IMR-90 (cell line): ENCODE results near the gene NATD1. TPM values are rescaled to one million over a fixed set of nuclear protein-coding genes. Genes with fewer than 3 reads are reported as not detected.
A peak's percentile ranks its signal among the peaks of the same experiment; 100 is the strongest.

Experiments used
- ATAC-seq: fragments of 200-7000 bp; cut with Tn5 transposase; 2 replicates; pipeline ENCODE4 v1.9.1; 2020; ENCODE audit warnings: low read depth, mild to moderate bottlenecking, moderate library complexity
- BruUV-seq: library from RNA; stranded (reverse); fragments of 400-500 nt; replicated peaks from 2 replicates; lab custom pipeline; 2021; lab: Mats Ljungman, UMichigan
- CTCF ChIA-PET: fragments of 300-600 bp; formaldehyde crosslinking; extraction: SDS; loops from one replicate; lab custom pipeline; 2021; ENCODE audit warnings: antibody characterized with exemption; lab: Yijun Ruan, JAX
- POLR2A ChIA-PET: fragments of 300-600 bp; sonication (Branson Sonifier 250); formaldehyde crosslinking; loops from one replicate; lab custom pipeline; 2022; ENCODE audit warnings: antibody characterized with exemption; ENCODE audit not compliant: unreplicated experiment; lab: Charles Lee
- DNase-seq: peaks from one replicate; pipeline ENCODE4 v3.0.0; 2013
- H2AFZ ChIP-seq: replicated peaks from 2 replicates; pipeline ENCODE3; 2013; ENCODE audit warnings: low read length, mild to moderate bottlenecking; ENCODE audit not compliant: poor library complexity
- H2AK5ac ChIP-seq: 2 replicates; pipeline ENCODE4 v1.6.1; 2013; ENCODE audit warnings: low read depth, low read length, inconsistent platforms
- H2AK9ac ChIP-seq: replicated peaks from 2 replicates; pipeline ENCODE3; 2013; ENCODE audit warnings: mild to moderate bottlenecking, low read depth, low read length, moderate library complexity; ENCODE audit not compliant: poor library complexity
- H2BK120ac ChIP-seq: 2 replicates; pipeline ENCODE4 v1.6.1; 2013; ENCODE audit warnings: low read depth, low read length, inconsistent platforms
- H2BK15ac ChIP-seq: 3 replicates; pipeline ENCODE4 v1.6.1; 2013; ENCODE audit warnings: low read depth, low read length, inconsistent platforms
- H2BK20ac ChIP-seq: 2 replicates; pipeline ENCODE4 v1.6.1; 2013; ENCODE audit warnings: low read depth, mild to moderate bottlenecking, inconsistent platforms, low read length, moderate library complexity
- H2BK5ac ChIP-seq: 2 replicates; pipeline ENCODE4 v1.6.1; 2013; ENCODE audit warnings: mild to moderate bottlenecking, low read depth, low read length, inconsistent platforms; ENCODE audit not compliant: poor library complexity, severe bottlenecking
- H3K14ac ChIP-seq: replicated peaks from 2 replicates; pipeline ENCODE4 v1.6.1; 2013; ENCODE audit warnings: low read depth, low read length, inconsistent platforms
- H3K18ac ChIP-seq: 2 replicates; pipeline ENCODE4 v1.6.1; 2013; ENCODE audit warnings: low read depth, low read length, control low read depth
- H3K23ac ChIP-seq: 2 replicates; pipeline ENCODE4 v1.6.1; 2013; ENCODE audit warnings: low read depth, low read length, inconsistent platforms
- H3K27ac ChIP-seq: 2 replicates; pipeline ENCODE4 v1.5.1; 2013; ENCODE audit warnings: mild to moderate bottlenecking, control low read depth, low read length; ENCODE audit not compliant: insufficient read depth
- H3K27me3 ChIP-seq: 2 replicates; pipeline ENCODE4 v1.6.1; 2013; ENCODE audit warnings: low read length; ENCODE audit not compliant: control insufficient read depth, insufficient read depth
- H3K36me3 ChIP-seq: 2 replicates; pipeline ENCODE4 v1.6.1; 2013; ENCODE audit warnings: low read length, mixed read lengths; ENCODE audit not compliant: control insufficient read depth, insufficient read depth
- H3K4ac ChIP-seq: 2 replicates; pipeline ENCODE4 v1.6.1; 2013; ENCODE audit warnings: low read depth, low read length, inconsistent platforms
- H3K4me1 ChIP-seq: 2 replicates; pipeline ENCODE4 v1.6.1; 2013; ENCODE audit warnings: low read length, mixed read lengths; ENCODE audit not compliant: control insufficient read depth, insufficient read depth
- H3K4me2 ChIP-seq: 2 replicates; pipeline ENCODE4 v1.6.1; 2013; ENCODE audit warnings: low read depth, mild to moderate bottlenecking, control low read depth, low read length, moderate library complexity
- H3K4me3 ChIP-seq: 2 replicates; pipeline ENCODE4 v1.5.1; 2013; ENCODE audit warnings: low read depth, mild to moderate bottlenecking, control low read depth, low read length, moderate library complexity; ENCODE audit not compliant: insufficient read depth
- H3K56ac ChIP-seq: 2 replicates; pipeline ENCODE4 v1.6.1; 2013; ENCODE audit warnings: low read length, inconsistent platforms; ENCODE audit not compliant: insufficient read depth; ENCODE audit errors: extremely low read depth
- H3K79me1 ChIP-seq, 2 experiments: 2 replicates each; pipeline ENCODE4 v1.6.1; 2013; ENCODE audit warnings: low read length in 2 of 2, inconsistent platforms in 1 of 2, low read depth in 1 of 2
- H3K9ac ChIP-seq: 2 replicates; pipeline ENCODE4 v1.6.1; 2013; ENCODE audit warnings: low read depth, low read length, control low read depth
- H3K9me1 ChIP-seq: 2 replicates; pipeline ENCODE4 v1.6.1; 2013; ENCODE audit warnings: low read length, inconsistent platforms; ENCODE audit not compliant: insufficient read depth
- H3K9me3 ChIP-seq: 2 replicates; pipeline ENCODE4 v1.6.1; 2013; ENCODE audit warnings: low read length; ENCODE audit not compliant: control insufficient read depth, insufficient read depth
- H4K20me1 ChIP-seq: 2 replicates; pipeline ENCODE4 v1.6.1; 2013; ENCODE audit warnings: low read length, inconsistent platforms; ENCODE audit not compliant: insufficient read depth
- H4K5ac ChIP-seq: 2 replicates; pipeline ENCODE4 v1.6.1; 2013; ENCODE audit warnings: mild to moderate bottlenecking, low read depth, low read length, control low read depth
- H4K8ac ChIP-seq, 2 experiments: 2 replicates each; pipeline ENCODE4 v1.6.1; 2013; ENCODE audit warnings: low read depth in 2 of 2, low read length in 2 of 2, control low read depth in 1 of 2, inconsistent platforms in 1 of 2
- H4K91ac ChIP-seq: 2 replicates; pipeline ENCODE4 v1.6.1; 2013; ENCODE audit warnings: low read depth, low read length, inconsistent platforms; ENCODE audit not compliant: insufficient read depth
- CEBPB ChIP-seq: IDR thresholded peaks from 2 replicates; pipeline ENCODE4 v1.6.1; 2012; ENCODE audit warnings: low read depth, low read length, improper control_type of control experiment
- MAZ ChIP-seq: IDR thresholded peaks from 2 replicates; pipeline ENCODE4 v1.6.1; 2012; ENCODE audit warnings: low read depth, mild to moderate bottlenecking, low read length, improper control_type of control experiment, moderate library complexity, borderline replicate concordance
- MXI1 ChIP-seq: IDR thresholded peaks from 2 replicates; pipeline ENCODE4 v1.6.1; 2012; ENCODE audit warnings: low read depth, mild to moderate bottlenecking, low read length, moderate library complexity, borderline replicate concordance
- NFE2L2 ChIP-seq: fragments of 150-350 bp; IDR thresholded peaks from 2 replicates; pipeline ENCODE4 v1.6.1; 2016; ENCODE audit warnings: low read depth, mild to moderate bottlenecking, low read length
- POLR2A ChIP-seq: IDR thresholded peaks from 2 replicates; pipeline ENCODE4 v1.6.1; 2012; ENCODE audit warnings: mild to moderate bottlenecking, low read depth, low read length
- RAD21 ChIP-seq: IDR thresholded peaks from 2 replicates; pipeline ENCODE4 v1.6.1; 2012; ENCODE audit warnings: low read length, improper control_type of control experiment
- RFX5 ChIP-seq: IDR thresholded peaks from 2 replicates; pipeline ENCODE4 v1.8.0; 2012; ENCODE audit warnings: low read depth, mild to moderate bottlenecking, low read length, moderate library complexity
- SMC3 ChIP-seq: fragments of 150-350 bp; IDR thresholded peaks from 2 replicates; pipeline ENCODE4 v1.6.1; 2016; ENCODE audit warnings: low read depth, mild to moderate bottlenecking, antibody characterized with exemption, low read length, moderate library complexity
- WGBS, 2 experiments: methylation state at CpG; one replicate each; pipeline versions ENCODE4 v1.1.5 to v1.1.7; 2013; ENCODE audit warnings: missing lambda C conversion rate in 2 of 2; ENCODE audit not compliant: insufficient read length in 1 of 2; ENCODE audit errors: extremely low coverage in 2 of 2; 5-methylcytosine and 5-hydroxymethylcytosine counted together
- dilution Hi-C: fragments of 300-500 bp; cut with HindIII; formaldehyde crosslinking; loops from one replicate; pipeline ENCODE4 v1.14.3; 2018; ENCODE audit warnings: low sequenced_read_pairs; ENCODE audit not compliant: unreplicated experiment
- in situ Hi-C: fragments of 300-500 bp; cut with MboI; formaldehyde crosslinking; loops from 3 replicates; pipeline ENCODE4 v1.14.3; 2019; ENCODE audit warnings: low sequenced_read_pairs, inconsistent platforms, mixed read lengths
- intact Hi-C: fragments of 100-400 bp; cut with micrococcal nuclease; formaldehyde crosslinking; loops from 2 replicates; pipeline ENCODE4 v1.10.0; 2022
- polyA plus RNA-seq, 3 experiments: library from polyadenylated mRNA; depleted of rRNA; stranded (reverse); fragments of >200 nt; gene quantifications; 2 replicates each; pipeline ENCODE4 v1.2.3, GENCODE V29; 2012; ENCODE audit warnings: low replicate concordance in 1 of 3
- total RNA-seq: library from RNA; depleted of rRNA; stranded (reverse); fragments of >200 nt; gene quantifications from 2 replicates; pipeline ENCODE4 v1.2.3, GENCODE V29; 2012

Gene NATD1
- total and polyA plus RNA-seq, 2 of the 4 experiments (the other 2 are of a cell fraction): 0.90 to 4.3 TPM

GRCh38 chr17:21251337-21252010 lies 1.7 kb downstream of the NATD1 start:
- Histone ChIP-seq H3K79me1 (peaks cover 4 to 17% of the 10 kb centered on the region in 2 experiments), H3K4me1 (peaks cover 6% of the 10 kb centered on the region), H3K27ac (no peak overlapping the region), H3K9me3 (no peaks in the 10 kb centered on the region), H3K18ac (no peak overlapping the region), H4K5ac (no peak overlapping the region), H4K8ac (no peak overlapping the region), H2AK9ac (peak overlapping the region; percentile 73), H2BK120ac (no peak overlapping the region), H2BK15ac (no peak overlapping the region), H2AFZ (no peak overlapping the region), H3K27me3 (no peaks in the 10 kb centered on the region), H3K56ac (no peak overlapping the region), H4K20me1 (peaks cover 11% of the 10 kb centered on the region; the same call in 1 of the 2 replicates), H3K4me3 (no peak overlapping the region), H3K4ac (no peak overlapping the region), H3K23ac (0 out of 2 replicates have a peak overlapping the region, but pooled peaks have one; percentile 61), H2BK20ac (no peak overlapping the region), H2AK5ac (peak overlapping the region; percentile 24; the same call in 1 of the 2 replicates), H3K9me1 (no peaks in the 10 kb centered on the region; the same call in 1 of the 2 replicates), H3K4me2 (peak overlapping the region; percentile 27; the same call in 1 of the 2 replicates), H3K9ac (no peak overlapping the region), H2BK5ac (no peak overlapping the region), H3K36me3 (no peaks in the 10 kb centered on the region), H3K14ac (no peak overlapping the region), H4K91ac (no peak overlapping the region)
- DNase-seq (no peak), ATAC-seq (no peak)
- TF ChIP-seq NFE2L2 (no peak), RAD21 (no peak), CEBPB (peak; percentile 24; the same call in 1 of the 2 replicates), SMC3 (no peak), MAZ (no peak), MXI1 (no peak), RFX5 (no peak), POLR2A (no peak)
- ChIA-PET POLR2A (interaction anchor here (0.7 kb wide), 1 partner anchor 10 kb away, joined by 7 read pairs; no protein-coding TSS in a partner anchor), CTCF (no interaction called here)
- intact Hi-C loops (loop anchor here (5.0 kb wide), 1 partner anchor 124 kb away; the partner anchor contains the start of gene DHRS7B), dilution Hi-C loops (no loop called here), in situ Hi-C loops (no loop called here)
- BruUV-seq: no TSS peak
- WGBS, 2 experiments: 90% methylated on average over 5 of the region's 15 CpGs; no CpG with 5 or more reads in 1 of the 2 experiments
